Suprapubic skin (tissue), 4 donors: ENCODE measurements around the gene MUC2. TPM values are rescaled to one million over a fixed set of nuclear protein-coding genes. Genes with fewer than 3 reads are reported as not detected.

ENCODE experiments used
- DNase-seq, 2 donors: peaks; one replicate each; pipeline ENCODE4 v3.0.0-alpha.2; 2019; ENCODE audit warnings: low spot score in 2 of 2
- H3K27ac ChIP-seq: fragments of 200-600 bp; sonication (generic); one replicate; pipeline ENCODE4 v1.5.1; 2019
- H3K27me3 ChIP-seq: fragments of 200-600 bp; sonication (generic); one replicate; pipeline ENCODE4 v1.5.1; 2019
- H3K36me3 ChIP-seq: fragments of 200-600 bp; sonication (generic); one replicate; pipeline ENCODE4 v1.5.1; 2019
- H3K4me1 ChIP-seq: fragments of 200-600 bp; sonication (generic); one replicate; pipeline ENCODE4 v1.5.1; 2019
- H3K4me3 ChIP-seq: fragments of 200-600 bp; sonication (generic); one replicate; pipeline ENCODE4 v1.5.1; 2019; ENCODE audit warnings: mild to moderate bottlenecking
- H3K9me3 ChIP-seq: fragments of 200-600 bp; sonication (generic); one replicate; pipeline ENCODE4 v1.5.1; 2019
- EP300 ChIP-seq: sonication (generic); formaldehyde crosslinking; IDR thresholded peaks from one replicate; pipeline ENCODE4 v1.6.1; 2017; ENCODE audit warnings: antibody characterized with exemption
- POLR2A ChIP-seq, 2 donors: fragments of 450-650 bp; IDR thresholded peaks; one replicate each; pipeline ENCODE4 v1.6.1; 2017; ENCODE audit warnings: antibody characterized with exemption in 2 of 2, mild to moderate bottlenecking in 2 of 2, moderate library complexity in 2 of 2
- POLR2AphosphoS5 ChIP-seq, 3 donors: sonication (generic); formaldehyde crosslinking; IDR thresholded peaks; one replicate each; pipeline ENCODE4 v1.6.1; 2017; ENCODE audit warnings: antibody characterized with exemption in 3 of 3
- WGBS: methylation state at CpG from one replicate; pipeline ENCODE4 v1.1.5; 2018; 5-methylcytosine and 5-hydroxymethylcytosine counted together
- total RNA-seq, 4 donors: library from RNA; depleted of rRNA; stranded (reverse); fragments of >200 nt; gene quantifications; one replicate each; pipeline ENCODE4 v1.1.0, GENCODE V29; 2016
- TF ChIP-seq, protein P1 (sequence below), 2 donors: fragments of 200-600 bp in 1 of 2; fragments of 450-650 bp in 1 of 2; sonication (generic) in 1 of 2; IDR thresholded peaks; one replicate each; pipeline ENCODE4 v1.5.1; 2016 to 2019; ENCODE audit warnings: antibody characterized with exemption in 2 of 2, mild to moderate bottlenecking in 1 of 2, moderate library complexity in 1 of 2

The MUC2 gene
- total RNA-seq, 4 donors from 2014 or later = 0.05 to 0.17 (median 0.12) TPM

DNA sequence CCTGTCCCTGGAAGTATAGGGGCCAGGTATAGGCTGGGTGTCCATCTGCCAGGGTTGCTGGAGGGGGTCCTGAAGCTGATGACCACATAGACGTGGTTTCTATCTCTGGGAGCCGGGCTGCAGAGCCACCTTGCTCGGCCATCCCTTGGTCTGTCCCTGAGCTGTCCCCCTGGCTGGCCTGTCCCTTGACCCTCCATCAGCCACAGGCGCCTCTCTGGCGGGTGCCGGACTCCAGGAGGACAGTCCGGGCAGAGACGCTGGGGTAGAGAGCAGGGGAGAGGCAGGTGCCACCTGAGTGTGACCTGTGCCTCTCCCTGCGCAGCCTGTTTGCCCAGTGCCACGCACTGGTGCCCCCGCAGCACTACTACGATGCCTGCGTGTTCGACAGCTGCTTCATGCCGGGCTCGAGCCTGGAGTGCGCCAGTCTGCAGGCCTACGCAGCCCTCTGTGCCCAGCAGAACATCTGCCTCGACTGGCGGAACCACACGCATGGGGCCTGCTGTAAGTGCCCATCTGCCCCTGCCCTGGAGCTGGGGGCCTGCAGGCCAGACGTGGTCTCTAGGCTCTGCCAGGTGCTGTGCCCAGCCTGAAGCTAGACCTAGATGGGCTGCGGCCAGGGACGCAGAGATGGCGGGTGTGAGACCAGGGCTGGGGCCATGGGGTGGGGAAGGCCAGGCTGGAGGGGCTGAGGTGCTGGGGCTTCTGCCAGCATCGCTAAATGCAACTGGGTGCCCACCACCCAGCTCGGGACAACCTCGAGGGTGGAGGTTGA, 29.9 kb downstream of the MUC2 start:
- H3K27ac ChIP-seq = no peak overlapping the region
- H3K4me1 ChIP-seq = no peaks in the 10 kb centered on the region
- peaks cover 34% of the 10 kb centered on the region for H3K27me3 ChIP-seq
- H3K9me3 ChIP-seq = no peaks in the 10 kb centered on the region
- no peak for DNase-seq
- TF ChIP-seq, protein P1, sequence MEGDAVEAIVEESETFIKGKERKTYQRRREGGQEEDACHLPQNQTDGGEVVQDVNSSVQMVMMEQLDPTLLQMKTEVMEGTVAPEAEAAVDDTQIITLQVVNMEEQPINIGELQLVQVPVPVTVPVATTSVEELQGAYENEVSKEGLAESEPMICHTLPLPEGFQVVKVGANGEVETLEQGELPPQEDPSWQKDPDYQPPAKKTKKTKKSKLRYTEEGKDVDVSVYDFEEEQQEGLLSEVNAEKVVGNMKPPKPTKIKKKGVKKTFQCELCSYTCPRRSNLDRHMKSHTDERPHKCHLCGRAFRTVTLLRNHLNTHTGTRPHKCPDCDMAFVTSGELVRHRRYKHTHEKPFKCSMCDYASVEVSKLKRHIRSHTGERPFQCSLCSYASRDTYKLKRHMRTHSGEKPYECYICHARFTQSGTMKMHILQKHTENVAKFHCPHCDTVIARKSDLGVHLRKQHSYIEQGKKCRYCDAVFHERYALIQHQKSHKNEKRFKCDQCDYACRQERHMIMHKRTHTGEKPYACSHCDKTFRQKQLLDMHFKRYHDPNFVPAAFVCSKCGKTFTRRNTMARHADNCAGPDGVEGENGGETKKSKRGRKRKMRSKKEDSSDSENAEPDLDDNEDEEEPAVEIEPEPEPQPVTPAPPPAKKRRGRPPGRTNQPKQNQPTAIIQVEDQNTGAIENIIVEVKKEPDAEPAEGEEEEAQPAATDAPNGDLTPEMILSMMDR (IDR thresholded peaks at IDR 0.05) = no peak
- no peak for TF ChIP-seq EP300
- no peak for TF ChIP-seq POLR2AphosphoS5 (IDR thresholded peaks at IDR 0.05)
- no peak for TF ChIP-seq POLR2A (IDR thresholded peaks at IDR 0.05)
- no peak overlapping the region for H3K4me3 ChIP-seq
- WGBS = no CpG with 5 or more reads among the region's 28 CpGs
- H3K36me3 ChIP-seq = no peaks in the 10 kb centered on the region

DNA sequence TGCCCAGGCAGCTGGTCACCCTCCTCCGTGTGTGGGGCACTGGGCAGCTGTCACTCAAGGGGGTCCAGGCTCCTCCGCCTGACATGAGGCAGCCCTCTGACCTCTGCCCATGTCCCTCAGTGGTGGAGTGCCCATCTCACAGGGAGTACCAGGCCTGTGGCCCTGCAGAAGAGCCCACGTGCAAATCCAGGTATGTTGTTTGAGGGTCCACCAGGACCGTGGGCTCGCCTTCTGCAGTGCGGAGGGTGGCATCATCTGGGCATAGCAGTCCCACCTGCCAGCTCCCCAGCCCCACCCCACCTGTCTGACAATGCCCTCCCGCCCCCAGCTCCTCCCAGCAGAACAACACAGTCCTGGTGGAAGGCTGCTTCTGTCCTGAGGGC, 30.5 kb downstream of the MUC2 start:
- Histone ChIP-seq H3K27ac (no peak overlapping the region), H3K4me1 (no peaks in the 10 kb centered on the region), H3K36me3 (no peaks in the 10 kb centered on the region), H3K9me3 (no peaks in the 10 kb centered on the region), H3K27me3 (peaks cover 40% of the 10 kb centered on the region), H3K4me3 (no peak overlapping the region)
- no CpG with 5 or more reads among the region's 7 CpGs for WGBS
- DNase-seq = no peak
- no peak for TF ChIP-seq EP300
- TF ChIP-seq, protein P1 (IDR thresholded peaks at IDR 0.05) = no peak
- no peak for TF ChIP-seq POLR2AphosphoS5 (IDR thresholded peaks at IDR 0.05)
- no peak for TF ChIP-seq POLR2A (IDR thresholded peaks at IDR 0.05)

DNA sequence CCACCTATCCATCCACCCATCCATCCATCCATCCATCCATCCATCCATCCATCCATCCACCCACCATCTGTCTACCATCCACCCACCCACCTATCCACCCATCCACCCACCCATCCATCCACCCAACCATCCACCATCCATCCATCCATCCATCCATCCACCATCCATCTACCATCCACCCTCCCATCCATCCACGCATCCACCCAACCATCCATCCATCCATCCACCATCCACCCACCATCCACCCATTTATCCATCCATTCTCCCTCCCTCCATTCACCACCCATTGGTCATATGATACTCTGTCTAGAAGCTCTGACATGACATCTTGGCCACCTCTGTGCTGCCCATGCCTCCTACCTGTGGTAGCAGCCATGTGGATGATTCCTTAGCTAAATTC, 31.7 kb downstream of the MUC2 start:
- TF ChIP-seq EP300 = no peak
- no peak for TF ChIP-seq POLR2AphosphoS5 (IDR thresholded peaks at IDR 0.05)
- TF ChIP-seq, protein P1 (IDR thresholded peaks at IDR 0.05) = no peak
- no peak for TF ChIP-seq POLR2A (IDR thresholded peaks at IDR 0.05)
- no peak for DNase-seq
- no peak overlapping the region for H3K27ac ChIP-seq

DNA sequence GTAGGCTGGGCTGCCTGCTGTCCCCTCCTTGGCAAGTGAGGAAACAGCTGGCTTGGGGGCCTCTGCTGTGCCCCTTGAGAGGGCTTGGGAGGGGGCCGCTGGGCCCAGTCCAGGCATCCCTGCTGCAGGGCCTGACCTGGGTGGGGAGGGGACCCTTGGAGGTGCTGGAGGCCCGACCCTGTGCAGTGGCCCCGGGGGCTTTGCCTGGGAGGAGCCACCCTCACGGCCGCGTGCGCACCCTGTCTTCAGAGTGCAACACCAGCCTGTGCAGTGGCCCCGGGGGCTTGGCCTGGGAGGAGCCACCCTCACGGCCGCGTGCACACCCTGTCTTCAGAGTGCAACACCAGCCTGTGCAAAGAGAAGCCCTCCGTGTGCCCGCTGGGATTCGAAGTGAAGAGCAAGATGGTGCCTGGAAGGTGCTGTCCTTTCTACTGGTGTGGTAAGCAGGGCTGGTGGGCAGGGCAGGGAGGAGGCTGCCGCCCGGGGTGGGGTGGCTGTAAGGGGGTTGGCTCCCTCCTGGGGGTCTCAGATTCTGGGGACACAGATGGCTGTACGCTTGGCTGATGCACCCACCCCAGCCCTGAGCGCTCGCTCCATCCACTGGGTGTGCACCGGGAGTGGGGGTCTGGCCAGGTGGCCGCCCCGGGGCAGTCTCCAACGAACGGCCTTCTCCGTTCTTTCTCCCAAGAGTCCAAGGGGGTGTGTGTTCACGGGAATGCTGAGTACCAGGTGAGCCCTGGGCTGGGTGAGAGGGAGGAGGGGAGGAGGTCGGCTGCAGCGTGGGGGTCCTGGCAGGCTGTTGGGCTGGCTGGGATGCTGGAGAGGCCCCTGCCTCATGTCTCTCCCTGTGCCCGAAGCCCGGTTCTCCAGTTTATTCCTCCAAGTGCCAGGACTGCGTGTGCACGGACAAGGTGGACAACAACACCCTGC, 32.9 kb downstream of the MUC2 start:
- Histone ChIP-seq H3K27ac (no peak overlapping the region), H3K27me3 (peaks cover 37% of the 10 kb centered on the region), H3K9me3 (no peaks in the 10 kb centered on the region), H3K4me1 (no peaks in the 10 kb centered on the region), H3K4me3 (no peak overlapping the region), H3K36me3 (no peaks in the 10 kb centered on the region)
- no peak for DNase-seq
- TF ChIP-seq POLR2A (IDR thresholded peaks at IDR 0.05) = no peak
- TF ChIP-seq, protein P1 (IDR thresholded peaks at IDR 0.05) = no peak
- TF ChIP-seq POLR2AphosphoS5 (IDR thresholded peaks at IDR 0.05) = no peak
- no peak for TF ChIP-seq EP300
- 82% methylated on average over 19 of the region's 32 CpGs for WGBS

More for the DNA sequence above, 31.7 kb downstream of the MUC2 start:
- Histone ChIP-seq H3K4me1 (no peaks in the 10 kb centered on the region), H3K4me3 (no peak overlapping the region), H3K36me3 (no peaks in the 10 kb centered on the region), H3K9me3 (no peaks in the 10 kb centered on the region), H3K27me3 (peaks cover 43% of the 10 kb centered on the region)
- WGBS = 87% methylated on average over 1 of the region's 1 CpG
